ENCODE data around the gene TUG1.

The TUG1 gene

DNA sequence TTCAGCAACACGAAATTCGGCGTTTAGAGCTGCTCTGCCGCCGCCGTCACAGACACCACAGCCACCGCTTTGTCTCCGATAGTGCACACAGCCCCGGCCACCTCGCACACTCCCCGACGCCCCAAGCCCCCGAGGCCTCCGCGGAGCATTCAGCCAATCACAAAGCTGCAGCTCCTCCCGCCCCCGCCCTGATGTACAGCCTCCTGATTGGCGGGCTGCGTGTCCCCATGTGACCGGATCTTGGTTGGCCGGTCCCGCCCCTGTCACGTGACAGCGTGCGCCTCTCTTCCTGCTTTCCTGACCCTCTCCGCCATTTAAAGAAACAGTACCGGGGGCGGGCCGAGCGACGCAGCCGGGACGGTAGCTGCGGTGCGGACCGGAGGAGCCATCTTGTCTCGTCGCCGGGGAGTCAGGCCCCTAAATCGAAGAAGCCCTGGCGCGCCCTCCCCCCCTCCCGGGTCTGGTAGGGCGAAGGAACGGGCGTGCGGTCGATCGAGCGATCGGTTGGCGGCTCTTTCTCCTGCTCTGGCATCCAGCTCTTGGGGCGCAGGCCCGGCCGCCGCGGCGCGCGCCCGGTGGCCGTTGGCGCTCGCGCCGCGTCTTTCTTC is at the start of gene TUG1:
Gene TUG1 (plus strand): TSS at position 342 of the 608 bp plus-strand sequence.
- peak; percentile 95 for DNase-seq (ENCODE audit: low read depth)

DNA sequence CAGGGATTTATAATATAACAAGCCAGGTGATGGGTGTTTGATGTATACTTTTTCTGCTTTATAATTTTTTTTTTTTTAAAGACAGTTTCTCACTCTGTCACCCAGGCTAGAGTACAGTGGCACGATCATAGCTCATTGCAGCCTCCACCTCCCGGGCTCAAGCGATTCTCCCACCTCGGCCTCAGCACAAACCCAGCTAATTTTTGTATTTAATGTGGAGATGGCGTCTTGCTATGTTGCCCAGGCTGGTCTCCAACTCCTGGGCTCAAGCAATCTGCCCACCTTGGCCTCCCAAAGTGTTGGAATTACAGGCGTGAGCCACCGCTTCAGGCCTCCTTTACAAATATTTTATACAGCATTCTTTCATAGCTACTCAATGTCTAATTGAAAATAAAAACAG is 49.1 kb upstream of the TUG1 start:
- no peak for DNase-seq (ENCODE audit: low read depth)

DNA sequence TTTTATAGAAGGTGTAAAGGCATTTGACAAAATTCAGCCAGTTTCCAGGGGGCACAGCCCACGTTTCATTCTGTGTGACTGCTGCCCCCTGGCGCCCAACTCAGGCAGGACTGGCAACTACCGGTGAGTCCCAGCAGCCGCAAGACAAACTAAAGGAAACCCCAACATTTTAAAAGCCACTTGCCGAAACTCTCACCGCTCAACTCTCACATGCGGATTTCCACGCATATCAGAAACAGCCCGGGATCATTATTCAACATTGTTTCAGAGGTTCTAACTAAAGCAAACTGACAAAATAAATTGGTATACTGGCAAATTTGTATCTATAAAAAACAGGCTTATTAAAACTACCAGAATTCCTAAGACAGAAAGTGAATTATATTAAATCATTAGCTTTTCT is 48.7 kb upstream of the TUG1 start:
- DNase-seq (ENCODE audit: low read depth), result peak; percentile 88

DNA sequence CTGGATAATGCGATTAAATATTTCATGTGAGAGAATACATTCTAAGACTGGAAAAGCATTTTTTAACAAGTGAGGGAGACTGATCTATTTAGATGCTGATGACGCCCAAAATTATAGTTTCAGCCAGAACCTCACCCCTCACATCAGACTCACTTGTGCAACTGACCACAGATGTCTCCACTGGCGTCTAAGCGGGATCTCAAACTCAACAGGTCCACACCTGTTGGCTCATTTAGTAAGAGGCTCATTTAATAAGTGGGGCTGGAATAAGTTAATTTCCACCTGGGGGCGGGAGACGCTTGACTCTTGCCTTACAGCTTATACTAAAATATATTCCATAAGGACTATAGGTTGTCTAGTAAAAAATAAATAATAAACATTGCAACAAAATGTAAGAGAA is 48.0 kb upstream of the TUG1 start:
- no peak for DNase-seq (ENCODE audit: low read depth)

DNA sequence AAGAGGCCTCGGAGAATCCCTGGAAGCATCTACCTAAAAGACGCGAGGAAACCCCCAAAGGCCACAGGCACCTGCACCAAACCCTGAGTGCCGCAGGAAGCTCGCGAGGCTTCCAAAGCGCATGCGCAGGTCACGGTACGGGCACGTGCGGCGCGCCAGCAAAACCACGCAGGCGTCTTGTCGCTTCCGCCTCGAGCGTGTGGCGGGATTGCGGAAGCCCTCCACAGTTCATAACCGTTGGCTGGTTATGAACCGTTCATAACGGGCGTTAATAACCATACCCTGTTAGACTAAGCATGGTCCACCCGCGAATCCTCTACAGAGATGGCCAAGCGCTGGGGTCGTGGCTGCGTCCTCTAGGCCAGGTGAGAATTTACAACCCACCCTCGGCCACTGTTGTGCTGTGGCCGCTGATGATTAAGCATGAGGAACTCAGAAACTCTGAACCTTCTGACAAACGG is 46.9 kb upstream of the TUG1 start:
- DNase-seq (ENCODE audit: low read depth), result peak; percentile 81

DNA sequence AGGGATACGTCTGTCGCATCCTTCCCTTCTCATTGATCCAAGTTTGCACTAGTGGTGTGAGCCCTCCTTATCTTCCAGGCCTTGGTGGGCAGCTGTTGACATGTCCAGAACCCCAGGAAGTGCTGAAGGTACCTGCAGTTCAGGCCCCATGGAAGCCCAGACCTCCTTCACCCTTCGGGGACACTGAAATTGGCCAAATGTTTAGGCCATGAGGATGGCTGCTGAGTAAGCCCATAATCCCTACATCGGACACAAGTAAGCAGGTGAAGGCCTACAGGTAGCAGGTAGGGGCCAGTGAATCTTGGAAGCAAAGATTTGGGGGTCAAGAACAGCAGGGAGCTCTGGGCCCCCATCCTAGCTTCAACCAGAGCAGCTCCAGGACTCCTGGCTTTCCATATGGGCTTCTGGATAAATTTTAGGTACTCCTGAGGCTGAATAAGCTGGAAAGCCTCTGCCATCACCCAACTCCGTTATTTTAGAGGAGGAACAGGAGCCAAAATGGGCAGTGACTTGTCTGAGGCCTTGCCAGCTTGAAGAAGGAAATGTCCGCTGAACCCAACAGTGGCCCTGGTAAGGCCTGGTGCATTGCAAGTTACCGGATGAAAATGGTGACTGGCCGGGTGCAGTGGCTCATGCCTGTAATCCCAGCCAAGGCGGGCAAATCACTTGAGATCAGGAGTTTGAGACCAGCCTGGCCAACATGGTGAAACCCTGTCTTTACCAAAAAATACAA is 45.7 kb upstream of the TUG1 start:
- no peak for DNase-seq (ENCODE audit: low read depth)

DNA sequence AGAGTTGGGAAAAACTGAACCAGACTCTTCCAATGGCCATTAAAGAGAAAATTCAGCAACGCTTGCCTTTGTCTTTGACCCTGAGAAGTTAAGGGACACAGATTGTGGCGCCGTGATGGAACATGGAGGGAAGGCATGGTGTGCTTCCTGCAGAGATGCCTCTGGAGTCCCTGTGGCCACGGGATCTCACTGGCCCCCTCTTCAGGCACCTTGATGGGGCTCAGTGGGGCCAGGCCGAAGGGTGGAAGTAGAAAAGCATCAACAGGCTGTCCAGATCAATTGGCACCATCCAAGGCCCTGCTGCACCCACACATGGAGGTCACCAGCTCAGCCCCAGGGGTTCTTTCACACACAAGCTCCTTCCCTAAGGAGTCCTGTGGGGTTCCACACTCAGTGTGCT is 43.4 kb upstream of the TUG1 start:
- DNase-seq (ENCODE audit: low read depth), result no peak

DNA sequence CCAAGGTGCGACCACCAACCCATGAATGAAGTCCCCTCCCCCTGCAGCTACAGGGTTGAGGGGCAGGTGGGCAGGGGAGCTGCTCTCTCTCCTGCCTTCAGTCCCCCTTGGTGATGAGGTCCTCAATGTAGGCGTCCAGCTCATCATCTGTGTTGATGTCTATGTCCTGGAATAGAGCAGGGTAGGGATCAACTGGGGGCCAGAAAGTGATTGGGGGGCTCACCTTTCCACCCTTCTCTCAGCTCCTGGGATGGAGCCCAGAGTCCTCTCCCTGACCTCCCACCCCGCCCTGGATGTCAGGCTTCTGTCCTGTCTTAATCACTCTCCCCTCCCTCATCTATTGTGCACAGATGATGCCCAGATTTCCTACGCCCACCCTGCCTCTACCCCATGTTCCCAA is 42.4 kb upstream of the TUG1 start:
- DNase-seq (ENCODE audit: low read depth), result no peak

DNA sequence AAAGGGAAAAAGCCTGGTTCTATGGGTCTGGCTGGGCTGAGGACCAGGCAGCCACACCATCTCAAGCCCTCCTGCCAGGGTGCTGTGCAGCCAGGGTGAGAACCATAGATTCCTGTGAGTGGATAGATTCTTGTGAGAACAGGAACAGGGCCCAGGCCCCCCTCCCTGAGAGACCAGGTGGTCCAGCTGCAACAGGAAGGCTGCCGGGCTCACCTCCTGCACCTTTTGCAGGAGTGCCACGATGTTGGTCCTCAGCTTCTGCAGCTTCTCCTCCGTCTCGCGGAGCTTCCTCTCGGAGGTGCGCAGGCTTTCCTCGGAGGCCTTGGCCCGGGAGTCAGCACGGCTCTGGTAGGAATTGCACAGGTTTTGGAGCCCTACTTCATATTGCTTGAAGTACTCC is 41.3 kb upstream of the TUG1 start:
- no peak for DNase-seq (ENCODE audit: low read depth)

DNA sequence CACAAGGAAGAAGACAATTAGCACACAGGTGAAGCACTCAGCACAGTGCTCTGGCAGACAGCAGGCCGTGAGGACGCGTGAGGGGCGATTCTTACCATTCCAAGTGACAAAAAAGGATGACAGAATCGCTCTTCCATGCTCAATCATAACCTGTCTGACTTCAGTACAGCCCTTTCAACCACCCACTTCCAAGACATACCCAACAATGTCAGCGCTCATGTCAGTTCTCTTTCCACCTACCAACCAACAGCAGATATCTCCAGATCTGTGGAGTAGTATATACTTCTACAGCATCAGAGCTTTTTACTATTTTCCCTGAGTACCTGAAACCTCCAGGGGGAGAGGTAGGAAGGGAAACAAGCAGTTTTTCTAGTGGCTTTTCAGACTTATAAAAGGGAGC is 40.7 kb upstream of the TUG1 start:
- DNase-seq (ENCODE audit: low read depth), result no peak

DNA sequence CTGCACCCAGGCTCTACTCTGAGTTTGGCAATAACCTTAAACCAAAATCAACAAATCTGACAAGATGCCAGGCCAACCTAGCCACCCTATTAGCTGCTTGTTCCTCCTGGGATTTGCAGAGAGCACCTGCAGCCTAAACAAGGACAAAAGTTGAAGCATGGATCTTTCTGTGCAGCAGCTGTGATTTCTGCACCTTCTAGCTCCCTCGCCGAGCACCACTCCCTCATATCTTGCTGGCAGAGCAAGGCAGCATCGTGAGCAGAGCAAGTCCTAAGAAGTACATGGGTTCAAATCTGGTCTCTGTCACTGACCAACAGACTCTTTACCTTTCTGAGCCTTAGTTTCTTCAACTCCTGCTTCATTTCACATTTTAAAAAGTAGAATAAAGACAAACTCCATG is 38.8 kb upstream of the TUG1 start:
- no peak for DNase-seq (ENCODE audit: low read depth)

DNA sequence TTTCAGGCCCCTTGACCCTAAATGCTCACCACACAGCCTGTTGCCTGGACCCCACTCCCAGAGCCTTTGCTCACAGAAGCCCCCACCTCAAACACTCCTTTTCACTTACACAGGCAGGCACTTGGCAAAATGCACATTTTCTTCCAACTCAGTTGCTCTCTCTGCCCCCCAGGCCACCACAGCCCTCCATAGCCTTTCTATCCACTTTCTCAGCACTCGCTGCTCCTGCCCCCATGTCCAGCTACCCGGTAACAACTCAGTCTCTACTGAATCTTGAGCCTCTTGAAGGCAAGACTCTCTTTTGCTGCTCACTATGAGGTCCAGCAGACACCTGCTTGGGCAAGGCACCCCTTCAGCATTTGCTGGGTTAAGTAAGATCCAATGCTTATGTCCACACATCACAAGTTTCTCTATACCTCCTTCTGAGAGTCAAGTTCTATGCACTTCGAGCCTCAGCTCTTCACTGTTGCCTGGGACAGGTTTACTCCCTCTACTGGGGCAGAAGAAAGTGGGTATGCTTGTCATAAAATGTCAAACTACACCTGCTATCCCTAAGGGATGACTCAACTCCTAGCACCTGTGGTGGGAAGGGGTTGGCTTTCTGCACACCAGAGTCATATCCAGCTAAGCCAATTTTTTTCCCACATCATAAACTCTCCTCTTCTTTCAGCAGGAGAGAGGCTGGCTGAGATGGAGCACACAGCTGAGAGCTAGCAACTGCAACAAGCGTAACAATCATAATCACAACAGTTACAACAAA is 37.3 kb upstream of the TUG1 start:
- no peak for DNase-seq (ENCODE audit: low read depth)

DNA sequence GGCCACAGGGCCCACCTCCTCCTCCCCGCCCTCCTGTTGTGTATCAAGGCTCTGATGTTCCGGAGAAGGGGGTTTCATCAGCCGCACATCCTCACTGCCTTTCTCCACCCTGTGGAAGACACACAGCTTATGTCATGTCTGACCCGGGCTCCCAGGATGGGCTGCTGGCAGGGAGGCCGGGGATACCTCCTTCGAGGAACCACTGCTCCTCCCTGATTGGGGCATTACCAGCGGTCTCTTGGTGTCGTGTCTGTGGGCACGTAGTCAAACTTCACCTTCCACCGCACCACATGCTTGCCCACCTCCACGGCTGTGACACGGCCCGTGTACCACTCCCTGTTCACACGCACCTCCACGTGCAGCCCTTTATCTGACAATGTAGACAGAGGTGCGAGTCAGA is 36.4 kb upstream of the TUG1 start:
- DNase-seq (ENCODE audit: low read depth), result no peak

DNA sequence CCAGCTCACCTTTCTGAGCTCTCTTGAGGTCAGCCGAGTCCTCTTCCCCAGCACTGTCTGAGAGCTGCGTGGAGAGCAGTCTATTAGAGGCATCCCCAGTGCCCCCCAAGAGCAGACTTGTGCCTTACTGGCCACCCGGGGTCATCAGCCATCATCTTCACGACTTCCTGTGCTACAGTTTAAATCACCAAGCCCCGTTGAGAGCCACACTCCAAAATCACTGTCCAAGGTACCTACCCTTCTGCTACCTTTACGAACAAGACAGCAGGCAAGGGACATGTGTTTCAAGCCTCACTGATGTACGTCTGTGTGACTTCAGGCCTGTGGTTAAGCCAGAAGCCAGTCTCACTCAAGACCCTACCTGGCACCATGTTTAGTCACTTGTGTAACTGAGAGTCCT is 35.6 kb upstream of the TUG1 start:
- DNase-seq (ENCODE audit: low read depth), result no peak

DNA sequence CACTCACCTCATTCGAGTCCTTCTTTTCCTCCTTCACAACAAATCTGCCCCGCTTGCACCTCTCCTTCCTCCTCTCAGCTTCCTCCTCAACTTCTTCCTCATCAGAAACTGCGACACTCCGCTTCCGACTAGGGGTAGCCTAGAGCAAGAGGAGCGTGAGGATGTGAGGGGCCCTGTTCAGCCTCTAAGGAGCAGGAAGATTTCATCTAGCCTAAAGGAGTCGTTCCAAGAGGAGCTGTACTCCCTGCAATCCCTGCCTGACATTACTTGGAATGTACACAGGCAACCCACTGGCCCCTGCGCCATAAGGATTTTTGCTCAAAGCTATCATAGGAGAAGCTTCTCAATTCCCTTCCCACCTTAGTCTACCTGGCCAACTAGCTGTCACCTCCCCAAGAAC is 35.0 kb upstream of the TUG1 start:
- no peak for DNase-seq (ENCODE audit: low read depth)

DNA sequence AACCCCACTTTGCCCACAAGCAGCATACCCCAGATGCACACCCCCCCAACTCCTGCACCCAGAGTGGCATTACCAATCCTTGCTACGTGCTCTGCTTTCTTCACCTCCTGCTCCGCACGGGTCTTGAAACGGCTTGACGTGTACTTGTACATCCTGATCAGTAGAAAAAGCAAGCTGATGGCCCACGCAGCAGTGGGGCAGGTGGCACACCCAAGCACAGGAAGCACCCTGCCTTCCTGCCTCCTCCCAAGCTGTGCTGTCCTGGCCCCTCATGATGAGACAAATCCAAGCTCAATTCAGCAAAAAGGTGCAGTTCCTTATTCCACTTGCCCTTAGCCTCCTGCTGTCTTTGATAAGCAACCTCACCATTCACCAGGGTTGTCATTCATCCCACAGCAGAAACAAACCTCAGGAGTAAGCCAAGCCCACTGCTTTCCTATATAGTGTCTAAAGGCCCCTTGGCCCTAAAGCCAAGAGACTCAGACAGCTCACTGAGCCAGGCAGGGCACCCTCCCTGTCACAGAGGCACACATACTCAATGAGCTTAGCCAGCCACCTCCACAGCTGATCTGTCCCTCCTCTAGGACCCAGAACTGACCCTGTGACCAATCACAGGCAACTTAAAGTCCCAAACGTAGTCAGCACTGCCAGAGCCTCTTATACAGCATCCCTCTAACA is 28.2 kb upstream of the TUG1 start:
- DNase-seq (ENCODE audit: low read depth), result peak; percentile 38

DNA sequence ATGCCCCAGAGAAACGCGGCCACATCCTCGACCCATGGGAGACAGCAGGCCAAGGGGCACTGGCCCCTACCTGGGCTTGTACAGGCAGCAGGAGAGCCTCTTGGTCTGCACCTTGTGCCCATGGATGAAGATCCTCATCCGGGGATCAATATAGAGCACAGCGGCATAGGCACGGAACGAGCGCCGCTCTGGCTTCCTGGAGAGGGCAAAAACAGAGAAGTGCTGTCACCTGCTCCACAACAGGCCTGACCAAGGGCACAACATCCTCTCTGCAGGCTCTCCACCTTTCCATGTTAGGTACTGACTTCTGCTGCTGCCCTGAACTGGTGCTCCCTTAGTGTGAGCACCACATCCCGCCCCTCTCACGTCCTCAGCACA is 27.7 kb upstream of the TUG1 start:
- DNase-seq (ENCODE audit: low read depth), result no peak

DNA sequence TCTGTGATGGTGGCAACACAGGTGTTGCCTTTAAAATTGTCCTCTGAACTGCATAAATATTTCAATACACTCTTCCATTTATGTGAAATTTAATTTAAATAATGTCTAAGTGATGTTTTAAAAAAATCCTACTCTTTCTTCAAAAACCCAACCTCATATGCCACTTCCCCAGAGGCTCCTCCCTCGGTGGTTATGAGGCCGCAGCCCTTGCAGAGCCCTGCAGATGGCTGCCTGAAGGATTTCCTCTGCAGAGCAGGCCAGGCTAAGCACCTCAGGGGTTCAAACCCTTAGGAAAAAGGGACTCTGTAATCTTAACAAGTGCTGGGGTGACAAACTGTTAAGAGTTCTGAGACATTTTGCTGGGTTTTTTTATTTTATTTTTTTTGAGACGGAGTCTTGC is 25.7 kb upstream of the TUG1 start:
- DNase-seq (ENCODE audit: low read depth), result peak; percentile 40

DNA sequence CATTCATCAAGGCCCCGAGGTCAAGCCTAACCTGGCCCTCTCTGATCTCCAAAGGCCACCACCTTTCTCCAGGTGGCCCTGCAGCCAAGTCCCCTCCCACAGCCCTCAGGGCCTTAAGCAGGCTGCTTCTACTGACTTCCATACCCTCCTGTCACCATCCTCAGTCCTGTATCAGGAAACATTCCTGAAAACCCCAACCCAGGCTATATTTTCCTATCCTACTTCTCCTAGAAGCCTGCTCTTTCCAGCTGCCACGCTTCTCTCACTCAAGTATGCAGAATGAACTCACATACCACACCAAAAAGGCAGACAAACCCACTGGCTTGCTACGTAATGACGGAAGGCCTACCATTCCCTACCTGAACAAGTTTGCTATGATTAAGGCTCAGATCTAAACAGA is 24.1 kb upstream of the TUG1 start:
- DNase-seq (ENCODE audit: low read depth), result no peak

DNA sequence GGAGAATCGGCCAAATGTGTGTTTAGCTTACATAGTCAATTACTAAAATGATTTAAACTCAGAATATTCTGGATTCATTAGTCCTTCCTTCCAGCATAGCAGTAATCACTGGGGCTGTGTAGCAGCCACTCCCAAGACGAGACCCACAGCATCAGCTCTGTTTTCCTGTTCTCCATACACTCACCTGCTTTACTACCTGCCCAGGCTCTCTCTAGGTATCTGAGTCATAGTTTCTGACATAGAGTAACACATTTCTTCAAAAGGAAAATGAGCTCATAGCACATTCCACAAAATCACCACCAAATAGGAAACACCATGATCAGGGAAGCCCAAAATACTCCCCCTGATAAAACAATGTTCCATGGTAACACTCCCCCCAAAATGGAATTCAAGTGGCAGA is 23.4 kb upstream of the TUG1 start:
- no peak for DNase-seq (ENCODE audit: low read depth)

DNA sequence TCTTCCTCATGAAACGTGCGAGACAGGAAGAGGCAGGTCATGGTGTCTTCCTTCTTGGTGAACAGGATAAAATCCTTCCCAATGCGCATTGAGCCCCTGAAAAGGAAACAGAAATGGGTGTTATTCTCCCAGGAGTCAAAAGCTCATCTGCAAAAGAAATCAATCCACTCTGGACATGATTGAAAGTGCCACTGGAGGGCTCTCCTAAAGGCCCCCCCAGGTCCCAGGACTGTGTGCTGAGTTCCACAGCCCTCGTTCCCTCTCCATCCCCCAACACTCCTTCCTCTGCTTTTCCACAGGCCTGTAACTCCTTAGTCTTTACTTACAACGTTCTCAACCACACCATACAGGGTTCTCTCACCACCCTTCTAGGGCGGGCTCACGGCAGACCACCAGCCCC is 22.7 kb upstream of the TUG1 start:
- DNase-seq (ENCODE audit: low read depth), result no peak

DNA sequence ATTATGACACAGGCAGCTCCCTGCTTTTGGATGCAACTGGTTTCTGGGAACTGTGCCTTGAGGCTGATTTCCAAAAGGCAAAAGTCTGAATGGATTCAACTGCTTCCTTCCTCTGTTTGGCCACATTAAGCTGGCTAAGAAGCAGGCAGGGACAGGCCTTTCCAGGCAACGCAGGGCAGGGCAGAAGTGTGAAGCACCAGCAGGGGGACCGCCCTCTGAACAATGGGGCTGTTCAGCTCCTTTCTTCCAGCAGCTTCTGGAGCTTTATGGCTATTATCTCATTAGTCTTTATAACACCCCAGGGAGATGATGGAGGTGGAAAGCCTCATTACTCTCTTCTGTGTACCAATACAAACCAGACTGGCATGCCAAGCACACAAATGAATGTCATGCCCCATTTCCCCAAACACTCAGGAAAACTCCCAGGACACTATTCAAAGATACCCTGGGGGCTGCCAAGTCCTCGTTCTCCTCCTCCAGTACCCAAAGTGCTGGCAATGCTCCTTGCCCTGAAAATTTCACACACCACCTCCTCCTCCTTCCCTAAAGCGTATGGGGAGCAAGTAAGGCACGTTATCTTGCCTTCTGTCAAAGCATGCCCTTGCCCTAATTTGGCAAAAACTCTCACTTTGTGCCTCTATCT is 21.8 kb upstream of the TUG1 start:
- DNase-seq (ENCODE audit: low read depth), result no peak

All from activated T-cell treated with anti-CD3 and anti-CD28 coated beads for 1 hour (primary cell).